RWPE1 (cell line): ENCODE measurements around the gene FAM110A.
"Not testable (repeated sequence)": the region's sequence is repeated elsewhere in the genome, so short reads cannot be mapped to it uniquely, and the experiment has no call there.

Experiments
- CTCF ChIA-PET: fragments of 350-600 bp; sonication (Branson Sonifier 250); formaldehyde crosslinking; extraction: SDS; loops from one replicate; lab custom pipeline; 2021; lab: Yijun Ruan, JAX
- POLR2A ChIA-PET: fragments of 400-600 bp; formaldehyde crosslinking; extraction: SDS; loops from one replicate; lab custom pipeline; 2020; ENCODE audit warnings: antibody characterized with exemption; ENCODE audit not compliant: low non-redundant PET; lab: Yijun Ruan, JAX
- DNase-seq: peaks from one replicate; pipeline ENCODE4 v3.0.0; 2012; ENCODE audit warnings: low spot score
- H3K27ac ChIP-seq: fragments of 450-650 bp; 2 replicates; pipeline ENCODE4 v1.5.1; 2017
- CTCF ChIP-seq: fragments of 450-650 bp; conservative IDR thresholded peaks from 2 replicates; pipeline ENCODE4 v1.5.1; 2017; ENCODE audit warnings: low read depth, mild to moderate bottlenecking

Gene FAM110A

GRCh38 chr20:844473-845225 is 11.1 kb downstream of the FAM110A start:
- no peak for TF ChIP-seq CTCF
- H3K27ac ChIP-seq: peak overlapping the region; percentile 97
- DNase-seq: peak; percentile 98
- POLR2A ChIA-PET: interaction anchor here (0.6 to 1.6 kb wide), 3 partner anchors 11 to 464 kb away, joined by 4 to 10 read pairs (median 7); partner anchors contain the start of genes FAM110A and TRIB3
- CTCF ChIA-PET: interaction anchor here (0.6 to 1.0 kb wide), 2 partner anchors 11 to 112 kb away, joined by 3 read pairs; no protein-coding TSS in a partner anchor

- no peak for DNase-seq
- no peak for TF ChIP-seq CTCF
- POLR2A ChIA-PET: no interaction called here
- H3K27ac ChIP-seq: peak overlapping the region; percentile 97
- CTCF ChIA-PET: no interaction called here
These were observed 11.8 kb downstream of the FAM110A start for GRCh38 chr20:845226-845868.

- H3K27ac ChIP-seq: peak overlapping the region; percentile 97
- ChIA-PET POLR2A (interaction anchor here (0.8 kb wide), 1 partner anchor 13 kb away, joined by 3 read pairs; the partner anchor contains the start of gene FAM110A), CTCF (interaction anchor here (0.8 kb wide), 1 partner anchor 84 kb away, joined by 3 read pairs; no protein-coding TSS in a partner anchor)
- no peak for TF ChIP-seq CTCF
- no peak for DNase-seq
These were observed 12.7 kb downstream of the FAM110A start for GRCh38 chr20:845941-846893.

GRCh38 chr20:846894-847278 is 13.4 kb downstream of the FAM110A start:
- POLR2A ChIA-PET: interaction anchor here (0.8 kb wide), 1 partner anchor 13 kb away, joined by 3 read pairs; the partner anchor contains the start of gene FAM110A
- DNase-seq: no peak
- CTCF ChIA-PET: interaction anchor here (0.8 kb wide), 1 partner anchor 85 kb away, joined by 3 read pairs; no protein-coding TSS in a partner anchor
- no peak for TF ChIP-seq CTCF
- H3K27ac ChIP-seq: peak overlapping the region; percentile 97

- ChIA-PET CTCF (interaction anchor here (0.6 kb wide), 1 partner anchor 30 kb away, joined by 3 read pairs; no protein-coding TSS in a partner anchor), POLR2A (no interaction called here)
- no peak for TF ChIP-seq CTCF
- DNase-seq: no peak
- H3K27ac ChIP-seq: peak overlapping the region; percentile 97
These were observed 14.7 kb downstream of the FAM110A start for GRCh38 chr20:848193-848592.

GRCh38 chr20:848731-849130 is 15.2 kb downstream of the FAM110A start:
- CTCF ChIA-PET, POLR2A ChIA-PET, DNase-seq: not testable (repeated sequence)
- H3K27ac ChIP-seq: peak overlapping the region; percentile 97
